Activated T-cell treated with anti-CD3 and anti-CD28 coated beads for 4 hours (primary cell): ENCODE measurements around the gene GOLGA7B.
"Not testable (repeated sequence)": the region's sequence is repeated elsewhere in the genome, so short reads cannot be mapped to it uniquely, and the experiment has no call there.

Experiments
- DNase-seq: peaks from one replicate; pipeline ENCODE4 v3.0.0-alpha.2; 2020

GOLGA7B gene

GRCh38 chr10:97836446-97836845 lies 13.2 kb upstream of the GOLGA7B start:
- DNase-seq, result no peak

GRCh38 chr10:97838091-97838490 lies 11.6 kb upstream of the GOLGA7B start:
- DNase-seq, result no peak

- DNase-seq, result not testable (repeated sequence)
These were observed 8.5 kb upstream of the GOLGA7B start for GRCh38 chr10:97841166-97841565.

- not testable (repeated sequence) for DNase-seq
These were observed 7.5 kb upstream of the GOLGA7B start for GRCh38 chr10:97842114-97842513.

- no peak for DNase-seq
These were observed 6.9 kb upstream of the GOLGA7B start for GRCh38 chr10:97842656-97843280.

GRCh38 chr10:97843281-97843671 lies 6.4 kb upstream of the GOLGA7B start:
- no peak for DNase-seq

GRCh38 chr10:97843972-97844371 lies 5.7 kb upstream of the GOLGA7B start:
- not testable (repeated sequence) for DNase-seq

GRCh38 chr10:97844678-97845077 lies 5.0 kb upstream of the GOLGA7B start:
- DNase-seq, result no peak

GRCh38 chr10:97849103-97849686 lies 448 bp upstream of the GOLGA7B start:
- no peak for DNase-seq

GRCh38 chr10:97850446-97850845 lies 803 bp downstream of the GOLGA7B start:
- DNase-seq, result no peak

- no peak for DNase-seq
These were observed 1.8 kb downstream of the GOLGA7B start for GRCh38 chr10:97851341-97852001.

- DNase-seq, result no peak
These were observed 2.6 kb downstream of the GOLGA7B start for GRCh38 chr10:97852277-97852676.

GRCh38 chr10:97852840-97853405 lies 3.3 kb downstream of the GOLGA7B start:
- no peak for DNase-seq

- DNase-seq, result no peak
These were observed 5.1 kb downstream of the GOLGA7B start for GRCh38 chr10:97854743-97855142.

GRCh38 chr10:97858001-97858439 lies 8.4 kb downstream of the GOLGA7B start:
- DNase-seq, result no peak

GRCh38 chr10:97861097-97861750 lies 11.6 kb downstream of the GOLGA7B start:
- no peak for DNase-seq

GRCh38 chr10:97861924-97862323 lies 12.3 kb downstream of the GOLGA7B start:
- DNase-seq, result no peak

GRCh38 chr10:97863808-97864207 lies 14.2 kb downstream of the GOLGA7B start:
- DNase-seq, result no peak

GRCh38 chr10:97865488-97865887 lies 15.8 kb downstream of the GOLGA7B start:
- no peak for DNase-seq

- no peak for DNase-seq
These were observed 17.0 kb downstream of the GOLGA7B start for GRCh38 chr10:97866524-97867219.

- no peak for DNase-seq
These were observed 17.7 kb downstream of the GOLGA7B start for GRCh38 chr10:97867220-97867800.

GRCh38 chr10:97868134-97868685 lies 18.6 kb downstream of the GOLGA7B start:
- DNase-seq, result no peak
